Gastroesophageal sphincter (tissue), 3 donors: ENCODE data around the gene CALCA.

Experiments used
- EP300 ChIP-seq: sonication (generic); formaldehyde crosslinking; IDR thresholded peaks from one replicate; pipeline ENCODE4 v1.6.1; 2017; ENCODE audit warnings: antibody characterized with exemption, mild to moderate bottlenecking
- POLR2A ChIP-seq, 2 donors: fragments of 450-650 bp; IDR thresholded peaks; one replicate each; pipeline ENCODE4 v1.6.1; 2017; ENCODE audit warnings: antibody characterized with exemption in 2 of 2, mild to moderate bottlenecking in 2 of 2, moderate library complexity in 1 of 2
- POLR2AphosphoS5 ChIP-seq: sonication (generic); formaldehyde crosslinking; IDR thresholded peaks from one replicate; pipeline ENCODE4 v1.6.1; 2017; ENCODE audit warnings: antibody characterized with exemption
- TF ChIP-seq, protein P1 (sequence below), 4 experiments: fragments of 200-600 bp in 2 of 4; fragments of 450-650 bp in 2 of 4; sonication (generic) in 1 of 4; IDR thresholded peaks; one replicate each; pipeline ENCODE4 v1.5.1; 2017 to 2019; ENCODE audit warnings: antibody characterized with exemption in 4 of 4, mild to moderate bottlenecking in 2 of 4, moderate library complexity in 2 of 4

DNA sequence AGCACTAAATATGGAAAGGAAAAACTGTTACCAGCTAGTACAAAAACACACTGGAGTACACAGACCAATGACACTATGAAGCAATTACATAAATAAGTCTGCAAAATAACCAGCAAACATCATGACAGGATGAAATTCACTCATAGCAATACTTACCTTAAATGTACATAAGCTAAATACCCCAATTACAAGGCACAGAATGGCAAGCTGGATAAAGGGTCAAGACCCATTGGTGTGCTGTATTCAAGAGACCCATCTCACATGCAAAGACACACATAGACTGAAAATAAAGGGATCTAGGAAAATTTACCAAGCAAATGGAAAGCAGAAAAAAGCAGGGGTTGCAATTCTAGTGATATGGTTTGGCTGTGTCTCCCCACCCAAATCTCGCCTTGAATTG lies 44.0 kb upstream of the CALCA start:
- TF ChIP-seq POLR2A (IDR thresholded peaks at IDR 0.05) (no peak), POLR2AphosphoS5 (no peak), EP300 (no peak)
- TF ChIP-seq, protein P1, sequence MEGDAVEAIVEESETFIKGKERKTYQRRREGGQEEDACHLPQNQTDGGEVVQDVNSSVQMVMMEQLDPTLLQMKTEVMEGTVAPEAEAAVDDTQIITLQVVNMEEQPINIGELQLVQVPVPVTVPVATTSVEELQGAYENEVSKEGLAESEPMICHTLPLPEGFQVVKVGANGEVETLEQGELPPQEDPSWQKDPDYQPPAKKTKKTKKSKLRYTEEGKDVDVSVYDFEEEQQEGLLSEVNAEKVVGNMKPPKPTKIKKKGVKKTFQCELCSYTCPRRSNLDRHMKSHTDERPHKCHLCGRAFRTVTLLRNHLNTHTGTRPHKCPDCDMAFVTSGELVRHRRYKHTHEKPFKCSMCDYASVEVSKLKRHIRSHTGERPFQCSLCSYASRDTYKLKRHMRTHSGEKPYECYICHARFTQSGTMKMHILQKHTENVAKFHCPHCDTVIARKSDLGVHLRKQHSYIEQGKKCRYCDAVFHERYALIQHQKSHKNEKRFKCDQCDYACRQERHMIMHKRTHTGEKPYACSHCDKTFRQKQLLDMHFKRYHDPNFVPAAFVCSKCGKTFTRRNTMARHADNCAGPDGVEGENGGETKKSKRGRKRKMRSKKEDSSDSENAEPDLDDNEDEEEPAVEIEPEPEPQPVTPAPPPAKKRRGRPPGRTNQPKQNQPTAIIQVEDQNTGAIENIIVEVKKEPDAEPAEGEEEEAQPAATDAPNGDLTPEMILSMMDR (IDR thresholded peaks at IDR 0.05): no peak
